ENCODE data around the gene ROBO2.

The ROBO2 gene

GRCh38 chr3:77267589-77267988 lies 227.7 kb downstream of the ROBO2 start:
- no peak for DNase-seq

- DNase-seq: no peak
These were observed 231.4 kb downstream of the ROBO2 start for GRCh38 chr3:77271306-77271705.

GRCh38 chr3:77271711-77272110 lies 231.8 kb downstream of the ROBO2 start:
- no peak for DNase-seq

GRCh38 chr3:77279276-77279675 lies 239.4 kb downstream of the ROBO2 start:
- no peak for DNase-seq

GRCh38 chr3:77281721-77282120 lies 241.8 kb downstream of the ROBO2 start:
- DNase-seq: no peak

GRCh38 chr3:77283108-77283507 lies 243.2 kb downstream of the ROBO2 start:
- DNase-seq: no peak

- DNase-seq: no peak
These were observed 248.4 kb downstream of the ROBO2 start for GRCh38 chr3:77288348-77288747.

GRCh38 chr3:77296527-77296926 lies 256.6 kb downstream of the ROBO2 start:
- no peak for DNase-seq

- DNase-seq: no peak
These were observed 258.5 kb downstream of the ROBO2 start for GRCh38 chr3:77298417-77298816.

- DNase-seq: no peak
These were observed 264.2 kb downstream of the ROBO2 start for GRCh38 chr3:77303955-77304699.

- no peak for DNase-seq
These were observed 264.8 kb downstream of the ROBO2 start for GRCh38 chr3:77304700-77305021.

- DNase-seq: no peak
These were observed 269.6 kb downstream of the ROBO2 start for GRCh38 chr3:77309460-77309859.

GRCh38 chr3:77313843-77314242 lies 273.9 kb downstream of the ROBO2 start:
- DNase-seq: no peak

GRCh38 chr3:77319711-77320110 lies 279.8 kb downstream of the ROBO2 start:
- DNase-seq: no peak

GRCh38 chr3:77320514-77320913 lies 280.6 kb downstream of the ROBO2 start:
- DNase-seq: peak; percentile 33

- DNase-seq: peak; percentile 38
These were observed 281.7 kb downstream of the ROBO2 start for GRCh38 chr3:77321646-77322045.

- peak; percentile 25 for DNase-seq
These were observed 283.7 kb downstream of the ROBO2 start for GRCh38 chr3:77323626-77324025.

- no peak for DNase-seq
These were observed 284.2 kb downstream of the ROBO2 start for GRCh38 chr3:77324105-77324504.

- no peak for DNase-seq
These were observed 285.4 kb downstream of the ROBO2 start for GRCh38 chr3:77325280-77325679.

GRCh38 chr3:77325702-77326101 lies 285.8 kb downstream of the ROBO2 start:
- DNase-seq: no peak

GRCh38 chr3:77326586-77326985 lies 286.7 kb downstream of the ROBO2 start:
- DNase-seq: no peak

GRCh38 chr3:77328690-77329089 lies 288.8 kb downstream of the ROBO2 start:
- peak; percentile 49 for DNase-seq

GRCh38 chr3:77329116-77329515 lies 289.2 kb downstream of the ROBO2 start:
- no peak for DNase-seq

- DNase-seq: no peak
These were observed 298.3 kb downstream of the ROBO2 start for GRCh38 chr3:77338195-77338594.

GRCh38 chr3:77342027-77342426 lies 302.1 kb downstream of the ROBO2 start:
- no peak for DNase-seq

All from fibroblast of upper back skin (primary cell).